B cell (primary cell): ENCODE results near the gene ARSI.

Experiments used
- CTCF ChIP-seq: fragments of 200-600 bp; IDR thresholded peaks from one replicate; pipeline ENCODE4 v1.8.0; 2022; ENCODE audit warnings: antibody characterized with exemption, mild to moderate bottlenecking
- EZH2 ChIP-seq: IDR thresholded peaks from 2 replicates; pipeline ENCODE4 v1.6.1; 2012; ENCODE audit warnings: borderline replicate concordance, low read depth, mild to moderate bottlenecking, moderate library complexity, low read length; ENCODE audit not compliant: insufficient read depth, poor library complexity, severe bottlenecking

- TF ChIP-seq CTCF, result no peak
- no peak for TF ChIP-seq EZH2
Measured at GRCh38 chr5:150318613-150319483, 16.1 kb upstream of the ARSI start.
